ENCODE data around the gene LKAAEAR1.

- TF ChIP-seq CTCF (IDR thresholded peaks at IDR 0.05) (no peak), POLR2AphosphoS5 (IDR thresholded peaks at IDR 0.05) (no peak), POLR2A (IDR thresholded peaks at IDR 0.05) (no peak)
Observed at GRCh38 chr20:64113796-64114355, 29.7 kb upstream of the LKAAEAR1 start.
